Neural progenitor cell (in vitro differentiated cells): ENCODE data around the gene SEMA3B. TPM values are rescaled to one million over a fixed set of nuclear protein-coding genes. Genes with fewer than 3 reads are reported as not detected.
"Not testable (repeated sequence)": the region's sequence is repeated elsewhere in the genome, so short reads cannot be mapped to it uniquely, and the experiment has no call there.

Experiments used
- DNase-seq: peaks from one replicate; pipeline ENCODE4 v3.0.0-alpha.2; 2016; ENCODE audit warnings: low spot score
- H2AFZ ChIP-seq: fragments of 200-600 bp; sonication (generic); replicated peaks from 2 replicates; pipeline ENCODE4 v1.6.1; 2016; ENCODE audit warnings: antibody characterized with exemption
- H3F3A ChIP-seq: fragments of 200-600 bp; sonication (generic); 2 replicates; pipeline ENCODE4 v1.6.1; 2016; ENCODE audit warnings: antibody characterized with exemption, low read depth
- H3K27ac ChIP-seq: fragments of 200-600 bp; sonication (generic); 2 replicates; pipeline ENCODE4 v1.5.1; 2016; ENCODE audit warnings: mild to moderate bottlenecking
- H3K27me3 ChIP-seq: fragments of 200-600 bp; sonication (generic); 2 replicates; pipeline ENCODE4 v1.6.1; 2016; ENCODE audit warnings: mild to moderate bottlenecking, moderate library complexity
- H3K36me3 ChIP-seq: fragments of 200-600 bp; sonication (generic); 2 replicates; pipeline ENCODE4 v1.5.1; 2016
- H3K4me1 ChIP-seq: fragments of 200-600 bp; sonication (generic); 2 replicates; pipeline ENCODE4 v1.6.1; 2016; ENCODE audit warnings: mixed run types
- H3K4me2 ChIP-seq: fragments of 200-600 bp; sonication (generic); 2 replicates; pipeline ENCODE4 v1.6.1; 2016
- H3K4me3 ChIP-seq: fragments of 200-600 bp; sonication (generic); 2 replicates; pipeline ENCODE4 v1.5.1; 2016
- H3K79me2 ChIP-seq: fragments of 200-600 bp; sonication (generic); 2 replicates; pipeline ENCODE4 v1.6.1; 2016; ENCODE audit warnings: low read depth
- H3K9ac ChIP-seq: fragments of 200-600 bp; sonication (generic); 2 replicates; pipeline ENCODE4 v1.6.1; 2016
- H3K9me3 ChIP-seq: fragments of 200-600 bp; sonication (generic); 2 replicates; pipeline ENCODE4 v1.5.1; 2016; ENCODE audit warnings: low read depth
- H4K20me1 ChIP-seq: fragments of 200-600 bp; sonication (generic); 2 replicates; pipeline ENCODE4 v1.6.1; 2016; ENCODE audit warnings: low read depth
- H3K27ac Mint-ChIP-seq: 3 replicates; pipeline ENCODE4 v1.8.0; 2021; ENCODE audit warnings: mixed read lengths
- H3K27me3 Mint-ChIP-seq: 2 replicates; pipeline ENCODE4 v1.8.0; 2022; ENCODE audit warnings: low read depth, mild to moderate bottlenecking, inconsistent platforms, moderate library complexity, mixed read lengths; ENCODE audit not compliant: insufficient read depth
- H3K36me3 Mint-ChIP-seq: 3 replicates; pipeline ENCODE4 v1.8.0; 2021; ENCODE audit warnings: mixed read lengths
- H3K4me1 Mint-ChIP-seq: 3 replicates; pipeline ENCODE4 v1.8.0; 2021; ENCODE audit warnings: mixed read lengths
- H3K4me3 Mint-ChIP-seq: 3 replicates; pipeline ENCODE4 v1.8.0; 2021; ENCODE audit warnings: mild to moderate bottlenecking, moderate library complexity, mixed read lengths
- H3K9me3 Mint-ChIP-seq: 3 replicates; pipeline ENCODE4 v1.8.0; 2020; ENCODE audit warnings: mixed read lengths
- EZH2 ChIP-seq: fragments of 200-600 bp; sonication (generic); IDR thresholded peaks from 2 replicates; pipeline ENCODE4 v1.6.1; 2017; ENCODE audit warnings: antibody characterized with exemption, mild to moderate bottlenecking, moderate library complexity
- EZH2phosphoT487 ChIP-seq: fragments of 200-600 bp; sonication (generic); IDR thresholded peaks from 2 replicates; pipeline ENCODE4 v1.6.1; 2017; ENCODE audit warnings: antibody characterized with exemption
- total RNA-seq: library from RNA; depleted of rRNA; stranded (reverse); fragments of >200 nt; gene quantifications from 2 replicates; pipeline ENCODE4 v1.2.3, GENCODE V29; 2015; ENCODE audit warnings: low replicate concordance
- TF ChIP-seq, protein P1 (sequence below): fragments of 200-600 bp; sonication (generic); IDR thresholded peaks from 2 replicates; pipeline ENCODE4 v1.5.1; 2017; ENCODE audit warnings: antibody characterized with exemption, mild to moderate bottlenecking

The SEMA3B gene
- total RNA-seq, 1 donor from 2014 or later = 0.80 TPM

DNA sequence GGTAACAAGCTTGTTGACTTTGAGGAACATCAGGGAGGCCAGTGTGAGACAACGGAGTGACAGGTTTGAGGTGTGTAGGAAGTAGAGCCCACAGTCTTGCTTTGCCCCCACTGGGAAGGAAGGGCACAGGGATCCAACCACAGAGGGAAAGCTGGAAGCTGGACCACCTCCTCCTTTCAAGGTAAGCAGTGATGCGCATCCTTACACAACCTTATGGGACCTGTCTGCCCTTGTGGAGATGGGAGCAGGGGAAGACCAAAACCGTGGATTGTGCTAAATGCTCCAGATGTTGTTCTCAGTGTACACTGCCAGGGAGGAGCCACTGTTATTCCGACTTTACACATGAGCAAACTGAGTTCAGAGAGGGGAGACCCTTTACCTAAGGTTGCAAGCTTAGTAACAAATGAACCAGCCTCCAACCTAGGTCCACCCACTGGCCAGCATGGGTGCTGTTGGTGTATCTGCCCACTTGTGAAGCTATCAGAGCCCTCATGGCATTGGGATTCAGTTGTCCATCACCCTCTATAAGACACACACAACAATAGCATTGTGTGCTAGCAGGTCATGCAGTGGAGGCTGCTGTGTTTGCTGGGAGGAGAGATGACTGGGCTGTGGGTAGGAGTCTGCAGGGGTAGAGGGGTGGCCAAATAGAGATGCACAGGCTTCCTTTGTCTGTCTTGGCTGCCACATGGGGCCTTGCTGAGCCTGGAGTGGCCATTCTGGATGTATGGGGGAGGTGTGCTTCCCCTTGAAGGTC, 9.4 kb downstream of the SEMA3B start:
- H3K4me1 ChIP-seq = peaks cover 6% of the 10 kb centered on the region
- DNase-seq = no peak
- H3K27ac Mint-ChIP-seq = peak overlapping the region; percentile 46
- no peak overlapping the region for H3K27ac ChIP-seq
- no peaks in the 10 kb centered on the region for H3K9me3 Mint-ChIP-seq
- no peaks in the 10 kb centered on the region for H3K36me3 Mint-ChIP-seq
- H3K4me1 Mint-ChIP-seq = peaks cover 19% of the 10 kb centered on the region
- no peaks in the 10 kb centered on the region for H3K36me3 ChIP-seq
- H3K9ac ChIP-seq = no peak overlapping the region
- H3K4me3 Mint-ChIP-seq = no peak overlapping the region
- peaks cover 53% of the 10 kb centered on the region for H3K27me3 ChIP-seq
- no peaks in the 10 kb centered on the region for H3K9me3 ChIP-seq
- H3K4me3 ChIP-seq = no peak overlapping the region
- peaks cover 20% of the 10 kb centered on the region for H3K27me3 Mint-ChIP-seq
- no peak overlapping the region for H3K4me2 ChIP-seq
- no peaks in the 10 kb centered on the region for H4K20me1 ChIP-seq
- peaks cover 7% of the 10 kb centered on the region for H3F3A ChIP-seq
- no peak for TF ChIP-seq EZH2phosphoT487
- TF ChIP-seq, protein P1, sequence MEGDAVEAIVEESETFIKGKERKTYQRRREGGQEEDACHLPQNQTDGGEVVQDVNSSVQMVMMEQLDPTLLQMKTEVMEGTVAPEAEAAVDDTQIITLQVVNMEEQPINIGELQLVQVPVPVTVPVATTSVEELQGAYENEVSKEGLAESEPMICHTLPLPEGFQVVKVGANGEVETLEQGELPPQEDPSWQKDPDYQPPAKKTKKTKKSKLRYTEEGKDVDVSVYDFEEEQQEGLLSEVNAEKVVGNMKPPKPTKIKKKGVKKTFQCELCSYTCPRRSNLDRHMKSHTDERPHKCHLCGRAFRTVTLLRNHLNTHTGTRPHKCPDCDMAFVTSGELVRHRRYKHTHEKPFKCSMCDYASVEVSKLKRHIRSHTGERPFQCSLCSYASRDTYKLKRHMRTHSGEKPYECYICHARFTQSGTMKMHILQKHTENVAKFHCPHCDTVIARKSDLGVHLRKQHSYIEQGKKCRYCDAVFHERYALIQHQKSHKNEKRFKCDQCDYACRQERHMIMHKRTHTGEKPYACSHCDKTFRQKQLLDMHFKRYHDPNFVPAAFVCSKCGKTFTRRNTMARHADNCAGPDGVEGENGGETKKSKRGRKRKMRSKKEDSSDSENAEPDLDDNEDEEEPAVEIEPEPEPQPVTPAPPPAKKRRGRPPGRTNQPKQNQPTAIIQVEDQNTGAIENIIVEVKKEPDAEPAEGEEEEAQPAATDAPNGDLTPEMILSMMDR = no peak
- TF ChIP-seq EZH2 = no peak
- H3K79me2 ChIP-seq = no peaks in the 10 kb centered on the region
- H2AFZ ChIP-seq = no peak overlapping the region

DNA sequence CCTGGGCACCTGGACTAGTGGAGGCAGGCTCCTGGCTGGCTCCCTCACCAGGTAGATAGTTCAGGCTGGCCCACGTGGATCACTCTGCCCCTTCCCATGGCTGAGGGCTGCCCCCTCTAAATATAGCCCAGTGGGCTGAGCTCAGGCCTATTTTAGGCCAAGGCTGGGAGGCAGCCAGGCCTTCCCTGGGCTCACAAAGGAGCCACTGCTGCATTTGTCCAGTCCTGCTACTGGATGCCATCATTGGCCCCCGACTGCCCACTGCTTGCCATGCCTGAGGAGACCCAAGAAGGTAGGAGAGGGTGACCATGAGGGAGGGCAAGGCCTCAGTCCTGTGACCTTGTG, 9.9 kb downstream of the SEMA3B start, which contains the start of gene LSMEM2:
LSMEM2 (plus strand) TSS at position 208 of the 345 bp plus-strand sequence; CDS start at position 235, 27 bp downstream.
- TF ChIP-seq EZH2 = no peak
- TF ChIP-seq, protein P1 = no peak
- TF ChIP-seq EZH2phosphoT487 = no peak
- H3K27ac Mint-ChIP-seq = peak within 1 kb of the TSS; percentile 46

DNA sequence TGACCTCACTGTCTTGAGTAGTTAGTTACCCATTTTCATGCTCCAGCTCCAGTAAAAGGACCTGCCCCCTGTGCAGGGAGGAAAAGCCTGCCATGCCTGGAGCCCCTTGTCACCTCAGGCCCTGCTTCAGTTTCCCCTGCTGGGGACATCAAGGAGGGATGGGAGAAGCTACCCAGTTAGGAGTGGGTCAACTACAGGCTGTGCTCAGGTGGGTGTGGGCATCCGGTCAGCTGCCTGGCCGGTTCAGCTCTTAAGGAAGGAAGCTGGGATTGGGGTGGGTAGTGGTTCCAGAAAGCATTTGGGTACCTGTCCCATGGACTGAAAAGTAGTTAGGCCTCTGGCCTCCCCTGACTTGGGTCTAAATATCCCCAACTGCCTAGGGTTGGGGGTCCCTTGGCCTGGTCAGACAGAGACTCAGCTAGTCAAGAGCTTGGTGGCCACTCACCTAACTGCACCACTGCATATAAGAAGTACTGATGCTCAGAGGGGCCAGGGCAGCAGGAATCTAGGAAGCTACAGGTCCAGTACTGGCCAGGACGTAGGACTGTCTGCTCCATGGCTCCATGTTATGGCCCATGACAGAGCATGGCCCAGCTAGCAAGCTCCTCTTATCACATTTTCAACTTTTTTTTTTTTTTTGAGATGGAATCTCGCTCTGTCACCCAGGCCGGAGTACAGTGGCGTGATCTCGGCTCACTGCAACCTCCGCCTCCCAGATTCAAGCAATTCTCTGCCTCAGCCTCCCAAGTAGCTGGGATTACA, 10.5 kb downstream of the SEMA3B start:
- Histone ChIP-seq H3F3A (peaks cover 6% of the 10 kb centered on the region), H3K79me2 (no peaks in the 10 kb centered on the region), H3K36me3 (no peaks in the 10 kb centered on the region), H4K20me1 (no peaks in the 10 kb centered on the region), H3K9me3 (no peaks in the 10 kb centered on the region), H3K27ac (no peak overlapping the region), H3K27me3 (peaks cover 42% of the 10 kb centered on the region), H3K4me3 (no peak overlapping the region), H2AFZ (no peak overlapping the region), H3K4me1 (peaks cover 4% of the 10 kb centered on the region), H3K9ac (no peak overlapping the region), H3K4me2 (no peak overlapping the region)
- Mint-ChIP-seq H3K9me3 (no peaks in the 10 kb centered on the region), H3K27ac (no peak overlapping the region), H3K4me1 (peaks cover 15% of the 10 kb centered on the region), H3K36me3 (no peaks in the 10 kb centered on the region), H3K27me3 (peaks cover 15% of the 10 kb centered on the region), H3K4me3 (no peak overlapping the region)
- TF ChIP-seq, protein P1 = no peak
- TF ChIP-seq EZH2phosphoT487 (no peak), EZH2 (no peak)
- no peak for DNase-seq

More for the DNA sequence above, 9.9 kb downstream of the SEMA3B start, which contains the start of gene LSMEM2:
- H3K4me1 Mint-ChIP-seq = peaks cover 19% of the 10 kb centered on the region
- Histone ChIP-seq H3K9ac (no peak within 1 kb of the TSS), H3K4me1 (peaks cover 4% of the 10 kb centered on the region), H3F3A (peaks cover 7% of the 10 kb centered on the region), H3K4me2 (no peak within 1 kb of the TSS), H3K4me3 (no peak within 1 kb of the TSS), H3K27me3 (peaks cover 48% of the 10 kb centered on the region), H4K20me1 (no peaks in the 10 kb centered on the region), H2AFZ (no peak within 1 kb of the TSS), H3K9me3 (no peaks in the 10 kb centered on the region), H3K27ac (no peak within 1 kb of the TSS), H3K36me3 (no peaks in the 10 kb centered on the region), H3K79me2 (no peaks in the 10 kb centered on the region)
- H3K36me3 Mint-ChIP-seq = no peaks in the 10 kb centered on the region
- H3K27me3 Mint-ChIP-seq = peaks cover 20% of the 10 kb centered on the region
- no peak for DNase-seq
- no peak within 1 kb of the TSS for H3K4me3 Mint-ChIP-seq
- H3K9me3 Mint-ChIP-seq = no peaks in the 10 kb centered on the region

DNA sequence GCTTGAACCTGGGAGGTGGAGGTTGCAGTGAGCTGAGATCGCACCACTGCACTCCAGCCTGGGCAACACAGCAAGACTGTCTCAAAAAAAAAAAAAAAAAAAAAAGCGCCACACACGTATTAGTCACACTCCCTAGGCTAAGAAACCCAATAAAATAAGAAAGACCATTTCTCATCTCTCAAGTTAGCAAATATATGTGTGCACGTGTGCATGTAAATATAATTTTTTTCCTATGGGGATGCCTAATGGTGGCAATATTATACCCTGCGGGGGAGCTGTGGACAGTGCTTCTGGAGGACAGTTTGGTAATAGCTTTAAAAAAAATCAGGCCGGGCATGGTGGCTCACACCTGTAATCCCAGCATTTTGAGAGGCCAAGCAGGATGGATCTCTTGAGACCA, 15.2 kb downstream of the SEMA3B start:
- DNase-seq = not testable (repeated sequence)

More for the DNA sequence above, 15.2 kb downstream of the SEMA3B start:
- not testable (repeated sequence) for H3K9ac ChIP-seq, H3K4me3 ChIP-seq, H3K27me3 Mint-ChIP-seq, H3K4me2 ChIP-seq, H3K4me1 ChIP-seq, H3K79me2 ChIP-seq, H3K27ac ChIP-seq, H3K27ac Mint-ChIP-seq, H3K4me3 Mint-ChIP-seq, H2AFZ ChIP-seq, H3K36me3 Mint-ChIP-seq, H3K27me3 ChIP-seq, H3K9me3 Mint-ChIP-seq, H4K20me1 ChIP-seq, H3F3A ChIP-seq, H3K9me3 ChIP-seq, H3K36me3 ChIP-seq, H3K4me1 Mint-ChIP-seq
